HUDEP-2 (cell line): ENCODE measurements around the gene SLC35F3.
"Not testable (repeated sequence)": the region's sequence is repeated elsewhere in the genome, so short reads cannot be mapped to it uniquely, and the experiment has no call there.

ENCODE experiments used
- DNase-seq, 76 experiments: peaks; one replicate each; lab custom pipeline; 2025; ENCODE audit not compliant: unreplicated experiment in 76 of 76; lab: John Stamatoyannopoulos, UW

The SLC35F3 gene

DNA sequence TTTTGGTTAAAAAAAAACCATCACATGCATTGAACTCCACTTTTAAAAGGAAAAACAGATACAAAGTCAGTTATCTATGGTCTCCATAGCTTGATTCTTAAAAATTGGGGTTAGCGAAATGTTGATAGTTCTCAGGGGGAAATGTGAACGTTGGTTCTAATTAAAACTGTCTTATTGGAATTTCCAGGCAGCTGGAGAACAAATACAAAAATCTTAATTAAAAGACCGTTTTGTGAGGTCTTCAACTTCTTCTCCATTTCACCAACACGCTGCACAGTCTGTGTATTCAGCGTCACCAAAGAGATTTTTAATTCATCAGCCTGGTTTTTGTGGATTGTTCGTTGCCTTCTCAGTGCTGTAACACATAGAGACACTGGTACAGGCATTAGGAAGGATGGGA lies 369.5 kb downstream of the SLC35F3 start:
- DNase-seq: no peak

DNA sequence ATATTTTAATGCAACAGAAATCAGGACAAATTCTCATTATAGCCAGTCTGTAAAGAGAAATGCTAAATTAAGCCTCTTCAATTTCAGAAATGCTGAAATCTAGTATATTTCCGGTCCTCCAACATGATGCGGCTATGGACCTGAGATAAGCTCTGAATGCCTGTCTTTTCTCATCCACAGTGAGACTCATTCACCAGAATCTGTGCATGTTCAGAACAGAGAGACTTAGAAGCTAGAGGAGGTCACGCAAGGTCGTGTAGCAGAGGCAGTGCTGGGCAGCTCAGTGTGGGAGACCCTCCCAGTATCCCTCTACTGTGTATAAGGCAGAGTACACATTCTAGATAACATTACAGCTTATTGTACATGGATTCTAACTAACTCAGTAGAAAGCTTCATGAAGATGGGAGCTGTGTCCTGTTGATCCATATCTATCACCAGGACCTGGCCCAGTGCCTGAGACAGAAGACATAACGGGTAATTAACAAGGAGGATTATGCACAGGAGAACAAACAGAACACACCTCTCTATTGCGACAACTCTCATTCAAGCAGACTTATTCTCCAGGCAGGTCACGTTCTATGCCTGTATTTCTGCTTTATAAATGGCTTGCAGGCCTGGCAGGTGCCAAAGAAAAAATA lies 371.8 kb downstream of the SLC35F3 start:
- DNase-seq: no peak

DNA sequence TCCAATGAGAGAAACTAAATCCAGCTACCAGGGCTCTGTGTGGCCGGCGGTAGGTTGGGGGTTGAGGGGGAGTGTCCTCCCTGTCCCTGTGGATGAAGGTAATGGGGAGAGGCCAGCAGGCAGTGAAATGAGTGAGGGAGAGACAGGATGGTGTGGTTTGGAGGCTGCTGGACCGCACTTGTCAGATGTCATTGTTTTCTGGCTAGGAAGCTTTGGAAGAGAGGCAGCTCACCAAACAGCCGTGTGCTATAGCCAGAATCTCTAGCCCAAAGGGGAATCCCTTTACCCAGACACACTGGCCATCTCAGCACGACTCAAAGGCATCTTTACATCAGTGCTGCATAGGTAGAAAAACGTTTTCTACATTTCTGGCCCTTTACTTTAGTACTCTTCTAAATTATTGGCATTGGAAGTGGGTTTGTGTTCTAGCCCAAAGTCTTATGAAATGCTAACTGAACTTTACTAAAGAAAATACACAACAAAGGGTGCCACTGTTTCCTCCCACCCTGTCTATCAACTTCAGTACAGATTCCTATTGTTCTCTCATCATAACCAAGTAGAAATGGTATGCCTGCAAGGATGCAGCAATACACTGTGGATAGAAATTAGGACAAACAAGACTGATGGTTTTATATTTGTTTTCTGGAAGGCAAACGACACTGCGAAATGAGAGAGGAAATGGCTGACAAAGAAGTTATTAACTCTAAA lies 372.8 kb downstream of the SLC35F3 start:
- DNase-seq: no peak

DNA sequence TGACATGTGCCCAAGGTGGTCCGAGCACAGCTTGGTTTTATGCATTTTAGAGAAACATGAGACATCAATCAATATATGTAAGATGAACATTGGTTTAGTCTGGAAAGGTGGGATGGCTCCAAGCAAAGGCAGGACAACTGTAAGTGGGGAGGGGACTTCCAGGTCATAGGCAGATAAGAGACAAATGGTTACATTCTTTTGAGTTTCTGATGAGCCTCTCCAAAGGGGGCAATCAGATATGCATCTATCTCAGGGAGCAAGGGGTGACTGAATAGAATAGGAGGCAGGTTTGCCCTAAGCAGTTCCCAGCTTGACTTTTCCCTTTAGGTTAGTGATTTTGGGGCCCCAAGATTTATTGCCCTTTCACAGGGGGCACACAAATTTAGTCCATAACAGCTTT lies 374.5 kb downstream of the SLC35F3 start:
- no peak for DNase-seq

GRCh38 chr1:234280500-234280899 lies 376.0 kb downstream of the SLC35F3 start:
- DNase-seq: no peak

DNA sequence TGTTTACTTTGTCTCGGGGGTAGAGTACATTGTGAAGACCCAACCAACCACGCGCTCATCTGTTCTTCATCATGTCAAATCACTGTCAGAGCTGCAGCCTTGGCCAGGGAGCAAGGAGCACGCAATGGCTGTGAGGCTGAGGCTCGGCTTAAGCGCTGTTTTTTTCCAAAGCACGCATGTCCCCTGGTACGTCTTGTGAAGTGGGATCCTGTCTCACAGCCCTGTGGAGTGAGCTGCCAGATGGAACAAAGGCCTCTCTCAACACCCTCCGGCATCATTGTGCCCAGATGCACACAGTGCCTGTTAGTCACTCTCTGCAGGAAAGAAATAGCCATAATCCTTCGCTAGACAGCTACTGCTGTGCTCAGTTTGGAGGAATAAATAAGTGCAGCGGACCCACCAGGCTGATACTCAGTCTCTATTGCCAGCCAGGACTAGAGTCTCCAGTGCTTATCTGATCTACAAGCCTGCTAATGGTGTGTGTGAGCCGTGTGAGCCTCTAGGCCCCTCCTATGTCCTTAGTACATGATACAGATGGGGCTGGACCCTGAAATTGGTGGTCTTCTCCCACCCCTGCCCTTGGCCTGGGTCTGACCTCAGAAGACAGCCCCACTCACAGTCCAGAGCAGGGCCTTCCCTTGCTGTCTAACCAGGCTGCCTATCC lies 377.5 kb downstream of the SLC35F3 start:
- DNase-seq: peak in 1 of 76 experiments; percentile 0

DNA sequence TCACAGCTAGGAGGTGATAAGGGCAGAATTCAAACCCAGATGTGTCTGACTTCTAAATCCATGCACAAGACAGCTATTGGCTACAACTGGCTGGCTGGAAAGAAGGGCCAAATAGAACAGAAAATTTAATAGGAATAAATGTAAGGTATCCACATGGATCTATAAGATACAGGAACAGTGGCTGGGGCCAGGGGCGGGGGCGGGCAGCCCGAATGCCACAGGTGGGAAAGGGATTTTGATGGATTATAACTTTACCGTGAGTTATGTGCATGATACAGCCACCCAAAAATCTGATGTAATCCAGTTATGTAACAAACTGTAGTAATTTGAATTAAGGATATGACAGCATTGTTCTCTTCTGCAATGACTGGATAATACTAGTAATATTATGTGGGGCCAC lies 381.7 kb downstream of the SLC35F3 start:
- DNase-seq: no peak

GRCh38 chr1:234288946-234289345 lies 384.5 kb downstream of the SLC35F3 start:
- DNase-seq: no peak

DNA sequence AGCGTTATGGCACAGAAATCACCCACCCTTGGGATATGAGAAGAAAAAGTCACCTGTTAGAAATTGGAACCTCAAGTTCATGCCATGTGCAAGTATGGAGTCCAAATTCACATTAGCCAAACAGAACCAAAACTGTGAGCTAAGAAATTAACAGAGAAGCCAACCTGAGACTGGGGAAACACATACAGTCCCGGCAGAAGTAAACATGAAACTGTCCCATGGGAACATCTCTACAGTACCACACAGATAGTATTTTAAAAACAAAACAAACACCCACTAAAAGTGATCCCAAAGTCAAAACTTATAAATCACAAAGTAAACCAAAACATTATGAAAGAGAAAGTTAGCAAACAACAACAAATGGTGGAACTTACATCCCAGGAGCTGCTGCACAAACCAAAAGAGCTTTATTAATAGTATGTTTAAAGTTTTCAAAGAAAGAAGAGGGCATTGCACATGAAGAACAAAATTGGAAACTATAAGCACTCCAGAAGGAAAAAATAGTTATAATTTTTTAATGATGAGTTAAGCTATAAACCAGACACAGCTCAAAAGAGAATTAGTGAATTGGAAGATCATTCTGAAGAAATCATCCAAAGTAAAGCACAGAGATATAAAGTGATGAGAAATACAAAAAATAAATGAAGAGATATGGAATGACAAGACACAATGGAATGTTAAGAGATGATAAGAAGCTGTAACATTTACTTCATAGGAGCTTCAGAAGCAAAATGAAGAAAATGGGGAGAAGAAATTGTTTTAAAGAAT lies 385.2 kb downstream of the SLC35F3 start:
- DNase-seq: no peak

DNA sequence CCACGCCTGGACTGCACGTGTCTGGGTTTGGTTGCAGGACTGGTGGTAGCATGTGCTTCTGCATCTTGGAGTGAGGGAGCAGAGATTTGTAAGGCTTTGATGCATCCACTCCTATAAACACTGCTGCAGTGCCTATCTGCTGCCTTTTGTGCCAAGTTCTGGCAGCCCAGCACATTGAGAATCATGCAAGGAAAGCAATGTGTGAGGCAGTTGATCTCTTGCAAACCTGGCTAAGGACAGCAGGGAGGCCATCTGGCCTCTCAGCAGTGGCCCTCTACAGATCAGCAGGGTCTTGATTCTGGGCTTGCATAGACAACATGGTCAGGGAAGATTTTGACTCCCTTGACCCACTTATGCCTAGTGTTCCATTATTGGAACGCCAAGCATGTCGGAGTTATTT lies 387.5 kb downstream of the SLC35F3 start:
- DNase-seq: no peak

GRCh38 chr1:234292548-234292947 lies 388.1 kb downstream of the SLC35F3 start:
- no peak for DNase-seq

- DNase-seq: no peak
Observed at GRCh38 chr1:234294109-234294817, 389.8 kb downstream of the SLC35F3 start.

DNA sequence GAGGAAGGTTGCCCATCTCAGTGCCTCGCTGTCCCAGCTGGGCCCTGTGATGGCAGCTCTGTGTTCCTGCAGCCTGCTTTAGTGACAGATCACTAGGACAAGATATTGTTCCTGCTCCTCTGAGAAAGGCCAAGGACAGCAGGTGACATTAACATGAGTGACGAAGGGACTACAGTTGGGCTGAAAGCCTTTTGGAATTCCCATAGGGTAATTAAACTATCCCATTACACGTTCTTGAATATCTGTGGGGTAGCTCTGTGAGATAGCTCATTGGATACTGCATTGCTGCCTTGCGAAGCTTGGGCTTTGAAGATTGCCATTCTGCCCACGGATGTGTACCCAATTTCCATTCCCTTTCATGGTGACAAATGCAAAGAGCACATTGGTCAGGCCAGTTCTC lies 390.6 kb downstream of the SLC35F3 start:
- no peak for DNase-seq

- DNase-seq: no peak
Observed at GRCh38 chr1:234295626-234296025, 391.1 kb downstream of the SLC35F3 start.

DNA sequence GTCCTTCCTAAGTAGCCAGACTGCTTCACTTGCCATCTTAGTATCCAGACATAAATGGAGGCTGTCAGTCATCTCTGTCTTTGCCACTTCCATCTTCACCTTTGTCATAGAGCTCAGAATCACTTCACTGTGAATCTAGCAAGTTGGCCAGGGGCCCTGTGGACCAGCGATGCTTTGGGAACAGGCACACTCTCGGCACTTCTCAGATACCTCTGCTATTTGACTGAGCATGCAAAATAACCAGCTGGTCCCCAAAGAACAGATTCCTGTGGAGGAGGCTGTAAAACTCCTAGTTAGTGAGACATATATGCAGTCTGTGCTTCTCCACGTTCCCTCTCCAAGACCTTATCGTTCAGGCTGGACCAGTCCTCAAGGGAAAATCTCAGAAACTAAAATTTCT lies 392.0 kb downstream of the SLC35F3 start:
- DNase-seq: no peak

GRCh38 chr1:234297668-234298067 lies 393.2 kb downstream of the SLC35F3 start:
- DNase-seq: no peak

DNA sequence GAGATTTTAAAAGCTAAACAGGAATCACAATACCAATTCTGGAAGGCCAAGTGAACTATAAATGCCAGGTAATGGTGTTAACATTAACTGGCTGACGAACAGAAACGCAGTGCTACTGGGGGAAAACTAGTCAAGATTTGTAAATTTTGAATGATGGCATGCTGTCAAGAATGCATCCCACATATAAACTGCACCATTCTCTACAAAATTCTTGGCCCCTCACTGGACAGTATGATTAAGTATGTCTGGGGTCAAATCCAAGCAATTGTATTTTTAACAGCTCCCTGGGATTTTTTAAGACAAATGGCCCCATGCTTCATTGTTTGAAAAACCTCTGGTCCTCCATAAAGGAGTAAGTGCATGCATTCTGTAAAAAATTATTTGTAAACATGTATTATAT lies 395.6 kb downstream of the SLC35F3 start:
- no peak for DNase-seq

DNA sequence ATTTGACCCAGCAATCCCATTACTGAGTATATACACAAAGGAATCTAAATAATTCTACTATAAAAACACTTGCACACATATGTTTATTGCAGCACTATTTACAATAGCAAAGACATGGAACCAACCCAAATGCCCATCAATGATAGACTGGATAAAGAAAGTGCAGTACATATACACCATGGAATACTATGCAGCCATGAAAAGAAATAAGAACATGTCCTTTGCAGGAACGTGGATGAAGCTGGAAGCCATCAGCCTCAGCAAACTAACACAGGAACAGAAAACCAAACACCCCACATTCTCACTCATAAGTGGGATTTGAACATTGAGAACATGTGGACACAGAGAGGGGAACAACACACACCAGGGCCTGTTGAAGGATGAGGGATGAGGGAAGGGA lies 397.2 kb downstream of the SLC35F3 start:
- DNase-seq: not testable (repeated sequence)

- DNase-seq: no peak
Observed at GRCh38 chr1:234302354-234302962, 398.0 kb downstream of the SLC35F3 start.

GRCh38 chr1:234303231-234303630 lies 398.8 kb downstream of the SLC35F3 start:
- DNase-seq: no peak
